Mucosa of descending colon (tissue), 3 donors: Measurements from ENCODE around the gene BTD. TPM values are rescaled to one million over a fixed set of nuclear protein-coding genes. Genes with fewer than 3 reads are reported as not detected.

Source experiments
- ATAC-seq: fragments of 200-7000 bp; cut with Tn5 transposase; one replicate; pipeline ENCODE4 v1.9.1; 2020; ENCODE audit warnings: mild to moderate bottlenecking, moderate library complexity
- DNase-seq, 3 donors: peaks; one replicate each; pipeline ENCODE4 v3.0.0-alpha.2; 2020
- H3K36me3 ChIP-seq: fragments of 200-600 bp; one replicate; pipeline ENCODE4 v1.8.0; 2021; ENCODE audit warnings: low read depth, mild to moderate bottlenecking
- H3K4me1 ChIP-seq: fragments of 200-600 bp; one replicate; pipeline ENCODE4 v1.8.0; 2021; ENCODE audit warnings: low read depth, mild to moderate bottlenecking
- H3K4me3 ChIP-seq: fragments of 200-600 bp; one replicate; pipeline ENCODE4 v1.8.0; 2021; ENCODE audit warnings: mild to moderate bottlenecking
- H3K9me3 ChIP-seq: fragments of 200-600 bp; one replicate; pipeline ENCODE4 v1.8.0; 2021; ENCODE audit warnings: mild to moderate bottlenecking
- CTCF ChIP-seq: fragments of 200-600 bp; IDR thresholded peaks from one replicate; pipeline ENCODE4 v1.8.0; 2022; ENCODE audit warnings: antibody characterized with exemption, mild to moderate bottlenecking
- intact Hi-C, 2 donors: fragments of 100-400 bp; cut with DNase I in 1 of 2; cut with micrococcal nuclease in 1 of 2; formaldehyde crosslinking; loops; one replicate each; pipeline versions ENCODE4 v1.11.0 to v1.11.1; 2022; cut with DNase I, micrococcal nuclease
- long read RNA-seq, 2 donors: library from polyadenylated mRNA; unstranded; transcript quantifications; one replicate each; pipeline ENCODE4 v2.0.0, GENCODE V29; 2019 to 2021
- total RNA-seq, 3 donors: library from RNA; stranded (reverse); fragmentation: NEBNext Ultra II Directional in 2 of 3; extraction: Animal tissue kit (Norgen Biotek cat#: 25700) in 2 of 3; gene quantifications; one replicate each; pipeline versions ENCODE4 v1.2.1 to v1.2.4, GENCODE V29; 2021 to 2023
- donor health status: DM: no; HTN: no; CAD: no; lungs with moderate emphysema.
- donor health status: DM: no; HTN: no; CAD: no.
- donor health status: DM: no; HTN: yes; CAD: no.

BTD gene
- 10 to 100 TPM; 22.6 to 32.5 (median 26.6) TPM for total RNA-seq
- long read RNA-seq, donor 1, full-length matches to known transcripts: 22 of 25 reads
- long read RNA-seq, donor 1, partial matches to known transcripts: 1 of 25 reads
- long read RNA-seq, donor 1, other reads (novel, unspliced or antisense): 2 of 25 reads
- long read RNA-seq, donor 2, full-length matches to known transcripts: 21 of 23 reads
- long read RNA-seq, donor 2, partial matches to known transcripts: 1 of 23 reads
- long read RNA-seq, donor 2, other reads (novel, unspliced or antisense): 1 of 23 reads

- ATAC-seq (peak; percentile 96), DNase-seq (peak; percentile 97 to 99 (median 98))
- H3K4me1 ChIP-seq: peaks cover 15% of the 10 kb centered on the region
- no peaks in the 10 kb centered on the region for H3K36me3 ChIP-seq
- TF ChIP-seq CTCF: peak; percentile 21
- no peaks in the 10 kb centered on the region for H3K9me3 ChIP-seq
- peak within 1 kb of the TSS; percentile 31 for H3K4me3 ChIP-seq
- intact Hi-C loops: no loop called here
Observed at GRCh38 chr3:15601399-15602145, at the start of gene BTD, which contains the start of gene HACL1. Gene BTD, plus strand, starts transcription at chr3:15601745. Its CDS starts 33,695 bp downstream, at chr3:15635440. Gene HACL1, minus strand, starts transcription at chr3:15601569. Its CDS starts 106 bp downstream, at chr3:15601463.

GRCh38 chr3:15551902-15552301 lies 49.6 kb upstream of the BTD start:
- no peak overlapping the region for H3K4me3 ChIP-seq
- H3K36me3 ChIP-seq: no peaks in the 10 kb centered on the region
- DNase-seq (no peak), ATAC-seq (no peak)
- intact Hi-C loops: no loop called here
- no peak for TF ChIP-seq CTCF
- H3K4me1 ChIP-seq: no peaks in the 10 kb centered on the region
- H3K9me3 ChIP-seq: no peaks in the 10 kb centered on the region

DNA sequence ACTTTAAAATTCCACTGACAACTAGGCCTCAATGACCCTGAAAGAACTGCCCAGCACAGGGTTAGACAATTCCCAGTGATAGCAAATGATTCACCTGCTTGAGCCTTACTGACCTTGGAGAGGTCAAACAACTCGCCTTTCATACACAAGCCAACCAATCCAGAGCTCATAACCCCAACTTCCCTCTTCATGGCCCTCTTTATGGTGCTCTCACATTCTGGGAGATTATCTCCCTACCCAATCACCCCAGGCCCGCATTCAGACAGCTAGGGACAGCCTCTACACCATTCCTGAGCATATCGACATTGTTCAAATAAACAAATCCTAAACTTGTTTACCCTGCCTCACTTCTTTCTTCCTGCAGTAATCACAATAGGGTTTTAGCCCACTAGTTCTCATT lies 47.8 kb upstream of the BTD start:
- no peak for DNase-seq
- ATAC-seq: no peak
- Histone ChIP-seq H3K4me3 (no peak overlapping the region), H3K4me1 (no peaks in the 10 kb centered on the region), H3K36me3 (no peaks in the 10 kb centered on the region), H3K9me3 (no peaks in the 10 kb centered on the region)
- intact Hi-C loops: no loop called here
- no peak for TF ChIP-seq CTCF

DNA sequence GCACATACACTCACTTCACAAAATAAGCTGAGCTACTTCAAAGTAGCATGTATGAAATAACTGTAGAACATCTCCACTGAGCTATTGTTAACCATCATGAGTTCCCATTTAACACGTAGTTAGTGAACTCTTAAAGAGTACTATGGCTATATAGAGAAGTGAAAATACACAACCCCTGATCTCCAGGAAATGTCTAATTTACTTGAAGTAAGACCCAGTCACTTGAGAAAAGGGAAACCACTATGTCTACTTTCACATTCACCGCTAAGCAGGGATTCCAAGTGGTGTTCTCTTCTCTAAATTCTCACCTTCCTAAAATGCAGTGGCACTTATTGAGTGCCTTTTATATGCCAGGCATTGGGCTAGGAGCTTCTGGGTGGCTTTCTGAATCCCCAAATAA lies 45.0 kb upstream of the BTD start:
- intact Hi-C loops: no loop called here

GRCh38 chr3:15557511-15557946 lies 44.0 kb upstream of the BTD start:
- DNase-seq (peak in 2 of 3 donors; percentile 35 to 86), ATAC-seq (peak; percentile 97)
- no peaks in the 10 kb centered on the region for H3K9me3 ChIP-seq
- no peak overlapping the region for H3K4me3 ChIP-seq
- H3K4me1 ChIP-seq: no peaks in the 10 kb centered on the region
- H3K36me3 ChIP-seq: no peaks in the 10 kb centered on the region
- intact Hi-C loops: no loop called here
- peak; percentile 21 for TF ChIP-seq CTCF

More for the DNA sequence above, 45.0 kb upstream of the BTD start:
- Histone ChIP-seq H3K4me1 (no peaks in the 10 kb centered on the region), H3K36me3 (no peaks in the 10 kb centered on the region), H3K9me3 (no peaks in the 10 kb centered on the region), H3K4me3 (no peak overlapping the region)
- TF ChIP-seq CTCF: no peak
- DNase-seq (no peak), ATAC-seq (peak; percentile 50)
